Spleen (tissue), 3 donors: ENCODE data around the gene CIP2A.

Experiments used
- POLR2A ChIP-seq, 3 donors: fragments of 450-650 bp; IDR thresholded peaks; one replicate each; pipeline ENCODE4 v1.5.1; 2017; ENCODE audit warnings: antibody characterized with exemption in 3 of 3, mild to moderate bottlenecking in 1 of 3
- POLR2AphosphoS5 ChIP-seq, 3 donors: sonication (generic); formaldehyde crosslinking; IDR thresholded peaks; one replicate each; pipeline ENCODE4 v1.5.1; 2017; ENCODE audit warnings: antibody characterized with exemption in 3 of 3

- TF ChIP-seq POLR2A (IDR thresholded peaks at IDR 0.05) (no peak), POLR2AphosphoS5 (IDR thresholded peaks at IDR 0.05) (no peak)
These were observed 723 bp upstream of the CIP2A start for GRCh38 chr3:108589998-108590323.
